ENCODE data around the gene UBQLN1. TPM values are rescaled to one million over a fixed set of nuclear protein-coding genes. Genes with fewer than 3 reads are reported as not detected.
"Not testable (repeated sequence)": the region's sequence is repeated elsewhere in the genome, so short reads cannot be mapped to it uniquely, and the experiment has no call there.

The UBQLN1 gene
- total and polyA plus RNA-seq, 4 donors: 26.3 to 140 (median 80.1) TPM

DNA sequence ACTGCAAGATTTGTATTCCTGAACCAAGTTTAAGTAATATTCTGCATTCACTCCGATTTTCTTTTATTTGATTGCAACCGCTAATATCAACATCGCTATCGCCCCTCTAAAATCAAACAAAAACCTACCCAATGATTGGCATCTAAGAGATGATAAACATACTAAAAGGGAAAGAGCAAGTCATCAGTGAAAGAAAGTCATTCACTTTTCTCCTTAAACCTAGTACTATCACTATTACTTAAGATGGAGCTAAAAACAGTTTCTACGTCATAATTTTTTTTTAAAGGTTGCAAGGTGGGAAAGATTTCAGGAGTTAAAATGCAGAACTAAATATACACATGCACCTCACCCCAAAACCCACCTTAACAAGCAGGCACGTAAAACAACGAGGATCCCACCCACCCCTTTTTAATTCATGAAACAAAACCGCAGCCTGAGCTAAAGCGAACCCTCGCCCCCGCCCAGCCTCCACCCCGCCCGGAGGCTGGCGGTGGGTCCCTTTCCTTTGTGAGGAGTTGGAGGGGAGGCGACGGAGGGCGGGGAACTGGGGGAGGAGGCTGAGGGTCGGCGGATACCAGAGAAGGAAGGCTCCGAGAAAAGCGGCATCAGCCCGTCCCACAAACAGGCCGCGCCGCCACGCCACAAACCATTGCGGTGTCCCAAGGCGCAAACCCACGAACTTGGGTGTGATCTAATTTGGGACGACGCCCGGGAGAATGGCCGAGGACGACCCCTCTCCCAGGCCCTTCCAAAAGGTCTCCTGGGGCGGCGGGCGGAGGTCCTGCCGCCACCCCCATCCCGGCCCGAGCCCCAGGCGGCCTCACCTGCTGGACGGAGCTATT is 861 bp downstream of the UBQLN1 start:
- H3K4me3 ChIP-seq: peak overlapping the region; percentile 56
- DNase-seq: peak; percentile 71 to 73 (median 72)
- ATAC-seq (ENCODE audit: insufficient read depth, low FRiP score): peak; percentile 4
- H3K36me3 ChIP-seq (ENCODE audit: control insufficient read depth in 4 of 4, insufficient read depth in 4 of 4, low read length in 4 of 4): no peaks in the 10 kb centered on the region
- no peaks in the 10 kb centered on the region for H3K9me3 ChIP-seq (ENCODE audit: control insufficient read depth in 4 of 4, insufficient read depth in 3 of 4, low read length in 3 of 4)
- H3K9ac ChIP-seq (ENCODE audit: insufficient read depth in 1 of 2, low read length in 2 of 2): peak overlapping the region; percentile 78 to 95
- H3K27me3 ChIP-seq (ENCODE audit: control insufficient read depth in 3 of 3, insufficient read depth in 3 of 3, low read length in 2 of 3): no peaks in the 10 kb centered on the region
- peaks cover 0 to 15% (median 8%) of the 10 kb centered on the region in 5 donors for H3K4me1 ChIP-seq (ENCODE audit: control insufficient read depth in 5 of 5, insufficient read depth in 5 of 5, low read length in 5 of 5)
- TF ChIP-seq, protein P1, sequence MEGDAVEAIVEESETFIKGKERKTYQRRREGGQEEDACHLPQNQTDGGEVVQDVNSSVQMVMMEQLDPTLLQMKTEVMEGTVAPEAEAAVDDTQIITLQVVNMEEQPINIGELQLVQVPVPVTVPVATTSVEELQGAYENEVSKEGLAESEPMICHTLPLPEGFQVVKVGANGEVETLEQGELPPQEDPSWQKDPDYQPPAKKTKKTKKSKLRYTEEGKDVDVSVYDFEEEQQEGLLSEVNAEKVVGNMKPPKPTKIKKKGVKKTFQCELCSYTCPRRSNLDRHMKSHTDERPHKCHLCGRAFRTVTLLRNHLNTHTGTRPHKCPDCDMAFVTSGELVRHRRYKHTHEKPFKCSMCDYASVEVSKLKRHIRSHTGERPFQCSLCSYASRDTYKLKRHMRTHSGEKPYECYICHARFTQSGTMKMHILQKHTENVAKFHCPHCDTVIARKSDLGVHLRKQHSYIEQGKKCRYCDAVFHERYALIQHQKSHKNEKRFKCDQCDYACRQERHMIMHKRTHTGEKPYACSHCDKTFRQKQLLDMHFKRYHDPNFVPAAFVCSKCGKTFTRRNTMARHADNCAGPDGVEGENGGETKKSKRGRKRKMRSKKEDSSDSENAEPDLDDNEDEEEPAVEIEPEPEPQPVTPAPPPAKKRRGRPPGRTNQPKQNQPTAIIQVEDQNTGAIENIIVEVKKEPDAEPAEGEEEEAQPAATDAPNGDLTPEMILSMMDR (IDR thresholded peaks at IDR 0.05; ENCODE audit: control extremely low read depth, extremely low read depth): no peak
- 0% methylated on average over 38 to 42 of the region's 42 CpGs for WGBS, 2 donors
- H3K27ac ChIP-seq (ENCODE audit: low read depth in 1 of 2, low read length in 1 of 2): peak overlapping the region; percentile 96 to 99

DNA sequence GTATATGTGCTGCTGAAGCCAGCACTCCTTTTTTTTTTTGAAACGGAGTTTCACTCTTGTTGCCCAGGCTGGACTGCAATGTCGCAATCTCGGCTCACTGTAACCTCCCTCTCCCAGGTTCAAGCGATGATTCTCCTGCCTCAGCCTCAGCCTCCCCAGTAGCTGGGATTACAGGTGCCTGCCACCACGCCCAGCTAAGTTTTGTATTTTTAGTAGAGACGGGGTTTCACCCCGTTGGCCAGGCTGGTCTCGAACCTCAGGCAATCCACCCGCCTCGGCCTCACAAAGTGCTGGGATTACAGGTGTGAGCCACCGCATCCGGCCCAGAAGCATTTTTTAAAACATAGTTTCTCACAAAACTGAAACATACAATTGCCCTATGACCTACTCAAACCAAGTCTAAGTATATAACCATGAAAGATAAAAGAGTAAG is 2.5 kb downstream of the UBQLN1 start:
- H3K27me3 ChIP-seq (ENCODE audit: control insufficient read depth in 3 of 3, insufficient read depth in 3 of 3, low read length in 2 of 3); DNase-seq; H3K9me3 ChIP-seq (ENCODE audit: control insufficient read depth in 4 of 4, insufficient read depth in 3 of 4, low read length in 3 of 4); H3K4me3 ChIP-seq; H3K36me3 ChIP-seq (ENCODE audit: control insufficient read depth in 4 of 4, insufficient read depth in 4 of 4, low read length in 4 of 4); H3K27ac ChIP-seq (ENCODE audit: low read depth in 1 of 2, low read length in 1 of 2); H3K9ac ChIP-seq (ENCODE audit: insufficient read depth in 1 of 2, low read length in 2 of 2); ATAC-seq (ENCODE audit: insufficient read depth, low FRiP score): not testable (repeated sequence)
- 92 to 93% methylated on average over 11 to 12 of the region's 12 CpGs for WGBS, 2 donors
- H3K4me1 ChIP-seq (ENCODE audit: control insufficient read depth in 5 of 5, insufficient read depth in 5 of 5, low read length in 5 of 5): peaks cover 2 to 18% (median 8%) of the 10 kb centered on the region in 5 donors

DNA sequence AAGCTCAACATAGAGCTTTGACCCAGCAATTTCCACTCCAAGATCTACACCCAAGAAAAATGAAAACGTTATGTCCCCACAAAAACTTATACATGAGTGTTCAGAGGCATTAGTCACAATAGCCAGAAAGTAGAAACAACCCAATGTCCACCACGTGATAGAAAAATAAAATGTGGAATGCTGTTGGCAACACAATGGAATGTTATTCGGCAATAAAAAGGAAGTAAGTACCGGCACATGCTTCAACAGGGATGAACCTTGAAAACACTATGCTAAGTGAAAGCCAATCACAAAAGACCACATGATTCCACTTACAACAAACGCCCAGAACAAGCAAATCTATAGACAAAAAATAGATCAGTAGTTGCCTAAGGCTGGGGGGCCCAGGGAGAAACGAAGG is 6.0 kb downstream of the UBQLN1 start:
- Histone ChIP-seq H3K4me1 (ENCODE audit: control insufficient read depth in 5 of 5, insufficient read depth in 5 of 5, low read length in 5 of 5) (peaks cover 3 to 26% (median 10%) of the 10 kb centered on the region in 5 donors), H3K36me3 (ENCODE audit: control insufficient read depth in 4 of 4, insufficient read depth in 4 of 4, low read length in 4 of 4) (no peaks in the 10 kb centered on the region), H3K27me3 (ENCODE audit: control insufficient read depth in 3 of 3, insufficient read depth in 3 of 3, low read length in 2 of 3) (no peaks in the 10 kb centered on the region), H3K4me3 (no peak overlapping the region), H3K27ac (ENCODE audit: low read depth in 1 of 2, low read length in 1 of 2) (peak overlapping the region; percentile 59 to 60), H3K9me3 (ENCODE audit: control insufficient read depth in 4 of 4, insufficient read depth in 3 of 4, low read length in 3 of 4) (no peaks in the 10 kb centered on the region), H3K9ac (ENCODE audit: insufficient read depth in 1 of 2, low read length in 2 of 2) (no peak overlapping the region)
- DNase-seq: no peak
- no peak for ATAC-seq (ENCODE audit: insufficient read depth, low FRiP score)
- WGBS, 2 donors: 55 to 66% methylated on average over 6 of the region's 6 CpGs
- TF ChIP-seq, protein P1 (IDR thresholded peaks at IDR 0.05; ENCODE audit: control extremely low read depth, extremely low read depth): no peak

DNA sequence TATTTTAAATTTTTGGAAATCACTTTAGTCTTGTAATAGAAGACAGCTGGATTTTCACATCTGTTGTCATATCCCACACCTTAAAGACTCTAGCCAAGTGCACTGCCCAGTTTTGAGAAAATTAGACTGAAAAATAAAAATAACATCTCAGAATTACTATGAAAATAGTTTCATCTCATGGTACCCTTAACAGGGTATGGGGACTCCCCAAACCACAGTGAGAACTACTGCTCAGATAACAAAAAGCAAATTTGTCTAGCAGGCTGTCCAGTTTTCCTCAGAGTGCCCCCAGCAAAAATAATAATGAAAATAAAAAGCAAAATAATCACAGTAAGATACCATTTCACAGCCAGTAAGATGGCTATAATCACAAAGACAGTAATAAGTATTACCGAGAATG is 6.5 kb downstream of the UBQLN1 start:
- no peak overlapping the region for H3K4me3 ChIP-seq
- TF ChIP-seq, protein P1 (IDR thresholded peaks at IDR 0.05; ENCODE audit: control extremely low read depth, extremely low read depth): no peak
- peaks cover under 1 to 24% (median 7%) of the 10 kb centered on the region in 5 donors for H3K4me1 ChIP-seq (ENCODE audit: control insufficient read depth in 5 of 5, insufficient read depth in 5 of 5, low read length in 5 of 5)
- H3K36me3 ChIP-seq (ENCODE audit: control insufficient read depth in 4 of 4, insufficient read depth in 4 of 4, low read length in 4 of 4): no peaks in the 10 kb centered on the region
- DNase-seq: no peak
- H3K9ac ChIP-seq (ENCODE audit: insufficient read depth in 1 of 2, low read length in 2 of 2): no peak overlapping the region
- WGBS, 2 donors: 93 to 97% methylated on average over 1 of the region's 1 CpG
- no peaks in the 10 kb centered on the region for H3K27me3 ChIP-seq (ENCODE audit: control insufficient read depth in 3 of 3, insufficient read depth in 3 of 3, low read length in 2 of 3)
- ATAC-seq (ENCODE audit: insufficient read depth, low FRiP score): no peak
- H3K27ac ChIP-seq (ENCODE audit: low read depth in 1 of 2, low read length in 1 of 2): no peak overlapping the region
- H3K9me3 ChIP-seq (ENCODE audit: control insufficient read depth in 4 of 4, insufficient read depth in 3 of 4, low read length in 3 of 4): no peaks in the 10 kb centered on the region
